Progenitor cell of endocrine pancreas (in vitro differentiated cells): ENCODE results near the gene OR5B2. TPM values are rescaled to one million over a fixed set of nuclear protein-coding genes. Genes with fewer than 3 reads are reported as not detected.

ENCODE experiments used
- DNase-seq: peaks from one replicate; pipeline ENCODE4 v3.0.0; 2021; ENCODE audit warnings: low spot score; ENCODE audit not compliant: unreplicated experiment
- H3K27ac Mint-ChIP-seq: 2 replicates; pipeline ENCODE4 v1.8.0; 2021; ENCODE audit warnings: mild to moderate bottlenecking, moderate library complexity, mixed read lengths
- H3K27me3 Mint-ChIP-seq: 2 replicates; pipeline ENCODE4 v1.8.0; 2021; ENCODE audit warnings: mixed read lengths
- H3K36me3 Mint-ChIP-seq: 2 replicates; pipeline ENCODE4 v1.8.0; 2022; ENCODE audit warnings: mixed read lengths; ENCODE audit not compliant: insufficient read depth
- H3K4me1 Mint-ChIP-seq: 2 replicates; pipeline ENCODE4 v1.8.0; 2021; ENCODE audit warnings: low read depth, mixed read lengths
- H3K4me3 Mint-ChIP-seq: 2 replicates; pipeline ENCODE4 v1.8.0; 2021; ENCODE audit warnings: low read depth, mild to moderate bottlenecking, moderate library complexity, mixed read lengths
- H3K9me3 Mint-ChIP-seq: 2 replicates; pipeline ENCODE4 v1.8.0; 2021; ENCODE audit warnings: low read depth, mixed read lengths
- CTCF ChIP-seq: fragments of 200-600 bp; sonication (generic); IDR thresholded peaks from one replicate; pipeline ENCODE4 v1.5.0; 2021; ENCODE audit warnings: antibody characterized with exemption, mild to moderate bottlenecking; ENCODE audit not compliant: unreplicated experiment
- long read RNA-seq: library from polyadenylated mRNA; unstranded; transcript quantifications from one replicate; pipeline ENCODE4 v2.0.0, GENCODE V29; 2020
- total RNA-seq: library from RNA; stranded (reverse); gene quantifications from 2 replicates; pipeline ENCODE4 v1.2.1, GENCODE V29; 2021

Gene OR5B2
- total RNA-seq, result not detected in 2 replicates
- long read RNA-seq, result 0 reads

- no peaks in the 10 kb centered on the region for H3K27me3 Mint-ChIP-seq
- H3K27ac Mint-ChIP-seq, result no peak within 1 kb of the TSS
- no peak for DNase-seq
- H3K9me3 Mint-ChIP-seq, result peaks cover 7% of the 10 kb centered on the region
- no peak within 1 kb of the TSS for H3K4me3 Mint-ChIP-seq
- no peaks in the 10 kb centered on the region for H3K36me3 Mint-ChIP-seq
- no peak for TF ChIP-seq CTCF
- H3K4me1 Mint-ChIP-seq, result no peaks in the 10 kb centered on the region
These were observed at the start of gene OR5B2 for GRCh38 chr11:58428021-58428420. TSS of gene OR5B2 (minus strand) at chr11:58428121. CDS start at chr11:58423261, 4,860 bp downstream.

GRCh38 chr11:58471892-58472291 is 44.0 kb upstream of the OR5B2 start:
- H3K36me3 Mint-ChIP-seq, result peaks cover 2% of the 10 kb centered on the region
- no peak overlapping the region for H3K4me3 Mint-ChIP-seq
- no peak for DNase-seq
- H3K27me3 Mint-ChIP-seq, result no peaks in the 10 kb centered on the region
- H3K4me1 Mint-ChIP-seq, result no peaks in the 10 kb centered on the region
- peaks cover 29% of the 10 kb centered on the region for H3K9me3 Mint-ChIP-seq
- no peak for TF ChIP-seq CTCF
- no peak overlapping the region for H3K27ac Mint-ChIP-seq

- no peak for TF ChIP-seq CTCF
- peaks cover 6% of the 10 kb centered on the region for H3K9me3 Mint-ChIP-seq
- H3K4me1 Mint-ChIP-seq, result no peaks in the 10 kb centered on the region
- H3K4me3 Mint-ChIP-seq, result no peak overlapping the region
- DNase-seq, result no peak
- no peaks in the 10 kb centered on the region for H3K36me3 Mint-ChIP-seq
- no peaks in the 10 kb centered on the region for H3K27me3 Mint-ChIP-seq
- no peak overlapping the region for H3K27ac Mint-ChIP-seq
These were observed 38.4 kb upstream of the OR5B2 start for GRCh38 chr11:58466293-58466692.

GRCh38 chr11:58465690-58466089 is 37.8 kb upstream of the OR5B2 start:
- DNase-seq, result no peak
- Mint-ChIP-seq H3K27ac (no peak overlapping the region), H3K27me3 (no peaks in the 10 kb centered on the region), H3K4me1 (no peaks in the 10 kb centered on the region), H3K9me3 (peaks cover 6% of the 10 kb centered on the region), H3K36me3 (no peaks in the 10 kb centered on the region), H3K4me3 (no peak overlapping the region)
- no peak for TF ChIP-seq CTCF

GRCh38 chr11:58451585-58451984 is 23.7 kb upstream of the OR5B2 start:
- H3K36me3 Mint-ChIP-seq, result no peaks in the 10 kb centered on the region
- no peak for DNase-seq
- no peak for TF ChIP-seq CTCF
- H3K27me3 Mint-ChIP-seq, result no peaks in the 10 kb centered on the region
- no peaks in the 10 kb centered on the region for H3K4me1 Mint-ChIP-seq
- peaks cover 23% of the 10 kb centered on the region for H3K9me3 Mint-ChIP-seq
- no peak overlapping the region for H3K27ac Mint-ChIP-seq
- no peak overlapping the region for H3K4me3 Mint-ChIP-seq
